CD4-positive, alpha-beta T cell treated with Interferon alpha-2 for 1 hour (primary cell): ENCODE results near the gene CEP170B.
"Not testable (repeated sequence)": the region's sequence is repeated elsewhere in the genome, so short reads cannot be mapped to it uniquely, and the experiment has no call there.

Source experiments
- DNase-seq, 2 donors: peaks; one replicate each; pipeline ENCODE4 v3.0.0-alpha.2; 2020 to 2022

The CEP170B gene

DNA sequence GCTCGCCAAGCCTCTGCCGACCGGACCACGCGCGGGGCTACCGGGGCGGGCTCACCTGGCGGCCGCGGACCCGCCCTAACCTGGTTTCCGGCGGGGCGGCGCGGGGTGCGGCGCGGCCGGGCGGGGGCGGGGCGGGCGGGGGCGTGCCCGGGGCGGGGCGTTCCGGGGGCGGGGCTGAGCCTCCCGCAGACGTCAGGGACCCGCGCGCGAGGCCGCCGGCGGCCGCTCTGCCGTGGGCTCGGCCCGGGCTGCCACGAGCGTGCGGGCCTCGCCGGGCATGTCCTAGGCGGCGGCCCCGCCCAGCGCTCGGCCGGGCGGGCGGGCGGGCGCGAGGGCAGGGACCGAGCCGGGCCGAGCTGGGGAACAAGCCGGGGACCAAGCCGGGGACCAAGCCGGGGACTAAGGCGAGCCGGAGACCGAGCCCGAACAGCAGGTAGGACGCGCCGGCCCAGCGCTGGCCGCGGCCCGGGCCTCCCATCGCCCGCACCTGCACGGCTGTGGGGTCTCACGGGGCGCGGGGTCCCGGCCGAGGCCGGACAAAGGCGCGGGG, at the start of gene CEP170B:
TSS of gene CEP170B (plus strand) at position 188 of the 550 bp plus-strand sequence. CDS start 3,183 bp downstream, outside the sequence.
- DNase-seq, result peak; percentile 16 to 68

DNA sequence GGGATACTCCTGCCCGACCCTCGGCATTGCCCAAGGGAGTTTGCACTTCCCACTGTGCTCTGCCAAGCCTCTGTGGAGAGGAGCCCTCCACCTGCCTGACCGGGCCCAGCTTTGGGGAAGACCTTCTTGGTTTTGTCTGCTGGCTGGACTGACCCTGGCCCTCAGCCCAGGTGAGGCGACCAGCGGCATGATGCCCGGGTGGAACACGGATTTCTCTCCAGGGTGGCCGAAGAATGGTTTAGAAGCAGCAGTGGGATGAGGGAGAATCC, 48.5 kb upstream of the CEP170B start:
- DNase-seq, result no peak

DNA sequence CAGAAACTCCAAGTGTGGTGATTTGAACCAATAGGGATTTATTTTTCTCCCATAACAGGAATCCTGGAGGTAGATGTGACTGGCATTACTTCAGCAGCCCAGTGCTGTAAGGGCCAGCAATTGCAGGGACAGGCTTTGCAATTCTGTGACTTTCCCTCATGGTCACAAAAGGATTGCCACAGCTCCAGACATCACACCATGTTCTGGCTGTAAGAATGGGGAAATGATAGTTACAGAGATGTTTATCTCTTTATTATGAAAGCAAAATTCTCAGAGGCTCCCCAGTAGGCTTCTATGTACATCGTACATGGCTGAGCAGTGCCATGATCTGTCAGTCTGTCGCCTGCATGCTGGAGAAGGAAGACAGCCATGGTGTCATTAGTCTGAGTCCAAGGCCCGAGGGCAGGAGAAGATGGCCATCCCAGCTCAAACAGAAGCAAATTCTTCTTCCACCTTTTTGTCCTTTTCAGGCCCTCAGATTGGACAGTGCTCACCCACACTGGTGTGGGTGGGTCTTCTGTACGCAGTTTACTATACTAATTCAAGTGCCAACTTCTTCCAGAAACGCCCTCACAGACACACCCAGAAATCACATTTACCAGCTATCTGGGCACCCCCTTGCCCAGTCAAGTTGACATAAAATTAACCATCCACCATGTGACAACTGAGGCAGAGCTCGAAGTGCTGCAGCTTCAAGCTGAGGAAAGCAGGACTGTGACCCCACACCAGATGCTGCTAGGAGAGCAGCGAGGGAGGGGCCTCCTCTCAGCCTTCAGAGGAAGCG, 46.9 kb upstream of the CEP170B start:
- DNase-seq, result no peak

DNA sequence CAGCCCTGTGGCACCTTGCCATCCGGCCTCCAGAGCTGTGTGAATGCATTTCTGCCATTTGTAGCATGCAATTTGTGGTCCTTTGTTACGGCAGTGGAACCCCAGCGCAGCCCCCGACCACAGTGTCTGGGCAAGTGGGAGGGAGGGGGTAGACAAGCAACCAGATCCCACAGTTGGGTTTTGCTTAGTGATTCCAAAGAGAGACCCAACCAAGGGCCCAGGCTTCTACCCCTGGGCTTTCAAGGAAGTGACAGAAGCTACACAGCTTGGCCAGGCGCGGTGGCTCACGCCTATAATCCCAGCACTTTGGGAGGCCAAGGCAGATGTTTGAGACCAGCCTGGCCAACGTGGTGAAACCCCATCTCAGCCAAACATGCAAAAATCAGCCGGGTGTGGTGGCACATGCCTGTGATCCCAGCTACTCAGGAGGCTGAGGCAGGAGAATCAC, 46.3 kb upstream of the CEP170B start:
- DNase-seq, result no peak

DNA sequence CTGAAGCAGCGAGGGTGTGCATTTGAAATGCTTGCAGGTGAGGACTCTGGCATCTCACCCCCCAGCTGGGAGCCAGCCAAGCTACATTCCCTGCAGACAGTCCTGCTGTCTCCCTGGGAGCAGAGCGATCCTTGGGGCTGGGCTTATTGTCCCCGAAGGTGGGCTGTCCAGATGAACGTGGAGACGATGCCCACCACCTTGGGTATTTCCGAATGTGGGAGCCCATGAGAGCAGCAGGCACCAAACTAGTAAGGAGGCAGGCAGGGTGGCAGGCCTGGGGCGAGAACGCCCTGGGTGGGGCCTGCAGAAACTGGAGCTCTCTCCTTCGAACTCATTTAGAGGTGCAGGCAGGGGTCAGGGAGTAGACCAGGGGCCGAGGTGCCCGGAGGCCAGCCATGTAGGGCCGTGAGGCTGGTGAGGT, 45.7 kb upstream of the CEP170B start:
- DNase-seq, result no peak

DNA sequence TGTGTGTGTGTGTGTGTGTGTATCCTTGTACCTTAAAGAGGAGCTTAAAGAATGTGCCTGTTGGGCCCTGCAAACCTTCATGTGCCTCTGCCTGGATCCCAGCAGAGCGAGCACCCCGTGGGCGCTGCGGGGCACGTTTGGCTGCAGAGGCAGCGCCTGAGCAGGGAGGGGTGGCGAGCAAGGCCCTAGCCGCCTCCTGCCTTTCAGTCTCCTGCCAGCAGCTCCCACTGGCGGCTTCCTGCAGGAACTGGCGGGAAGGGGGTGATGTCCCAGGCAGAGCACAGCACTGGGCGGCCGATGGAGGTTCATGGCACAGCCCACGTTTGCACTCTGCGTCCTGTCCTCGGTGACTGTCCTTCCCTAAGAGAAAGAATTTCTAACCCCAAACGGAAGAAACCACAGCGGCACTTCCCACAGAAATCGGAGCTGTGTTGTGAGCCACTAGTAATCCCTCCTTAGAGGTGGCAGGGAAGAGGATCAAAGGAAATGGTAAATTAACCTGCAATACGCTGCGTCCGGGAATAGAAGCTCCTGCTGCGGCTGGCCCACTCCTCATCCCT, 44.3 kb upstream of the CEP170B start:
- DNase-seq, result no peak

DNA sequence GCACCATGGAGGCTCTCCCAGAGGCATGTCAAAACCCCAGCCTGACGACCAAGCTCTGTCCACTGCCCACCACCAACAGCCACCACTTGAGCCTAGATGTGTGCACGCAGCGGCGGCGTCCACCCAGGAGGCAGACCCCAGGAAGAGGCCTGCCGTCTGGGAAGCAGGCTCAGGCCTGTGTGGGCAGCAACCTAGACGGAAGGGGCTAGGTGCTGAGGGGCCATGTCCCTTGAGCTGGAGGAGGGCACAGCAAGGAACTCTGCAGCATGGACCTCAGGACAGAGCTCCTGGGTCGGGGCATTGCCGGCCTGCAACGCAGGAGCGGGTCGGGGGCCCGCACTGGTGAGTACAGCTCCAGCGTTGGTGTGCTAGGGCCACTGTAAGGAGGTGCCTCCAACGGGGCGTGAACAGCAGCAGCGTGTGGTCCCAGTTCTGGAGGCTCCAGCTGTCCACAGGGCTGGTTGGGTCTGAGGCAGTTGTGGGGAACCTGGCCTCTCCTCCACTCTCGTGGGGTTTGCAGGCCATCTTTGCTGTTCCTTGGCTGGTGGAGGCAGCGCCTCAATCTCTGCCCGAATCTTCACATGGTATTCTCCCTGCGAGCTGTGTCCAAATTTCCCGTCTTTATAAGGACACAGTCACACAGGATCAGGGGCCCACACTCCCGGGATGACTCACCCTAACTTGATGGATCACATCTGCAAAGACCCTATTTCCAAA, 43.7 kb upstream of the CEP170B start:
- DNase-seq, result no peak

DNA sequence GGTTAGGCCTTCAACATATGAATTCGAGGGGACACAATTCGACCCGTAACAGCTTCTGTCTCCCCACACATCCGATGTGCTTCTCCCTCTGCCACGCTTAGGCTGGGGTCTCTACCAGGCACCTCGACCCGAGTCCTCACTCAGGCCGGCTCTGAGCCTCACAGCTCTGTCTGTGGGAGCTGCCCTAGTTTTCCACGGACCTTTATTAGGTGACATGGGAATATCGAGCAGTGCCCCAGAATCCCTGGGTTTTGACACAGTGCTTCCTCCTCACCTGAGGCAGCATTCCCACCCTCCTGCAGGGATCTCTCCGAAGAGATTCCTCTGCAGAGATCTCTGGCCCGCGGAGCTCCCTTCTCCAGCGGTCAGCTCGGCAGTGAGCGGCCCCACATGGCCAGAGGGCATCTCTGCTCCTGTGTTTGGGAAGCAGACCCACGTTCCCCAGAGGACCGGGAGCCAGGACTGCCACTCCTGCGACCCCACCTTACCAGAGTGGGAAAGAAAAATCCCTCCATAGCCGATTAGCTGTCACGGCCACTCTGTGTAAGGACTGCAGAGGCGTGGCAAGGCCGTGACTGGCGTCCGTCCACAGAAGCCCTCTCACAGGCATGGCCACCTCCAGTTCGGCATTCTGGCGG, 43.0 kb upstream of the CEP170B start:
- DNase-seq, result no peak

DNA sequence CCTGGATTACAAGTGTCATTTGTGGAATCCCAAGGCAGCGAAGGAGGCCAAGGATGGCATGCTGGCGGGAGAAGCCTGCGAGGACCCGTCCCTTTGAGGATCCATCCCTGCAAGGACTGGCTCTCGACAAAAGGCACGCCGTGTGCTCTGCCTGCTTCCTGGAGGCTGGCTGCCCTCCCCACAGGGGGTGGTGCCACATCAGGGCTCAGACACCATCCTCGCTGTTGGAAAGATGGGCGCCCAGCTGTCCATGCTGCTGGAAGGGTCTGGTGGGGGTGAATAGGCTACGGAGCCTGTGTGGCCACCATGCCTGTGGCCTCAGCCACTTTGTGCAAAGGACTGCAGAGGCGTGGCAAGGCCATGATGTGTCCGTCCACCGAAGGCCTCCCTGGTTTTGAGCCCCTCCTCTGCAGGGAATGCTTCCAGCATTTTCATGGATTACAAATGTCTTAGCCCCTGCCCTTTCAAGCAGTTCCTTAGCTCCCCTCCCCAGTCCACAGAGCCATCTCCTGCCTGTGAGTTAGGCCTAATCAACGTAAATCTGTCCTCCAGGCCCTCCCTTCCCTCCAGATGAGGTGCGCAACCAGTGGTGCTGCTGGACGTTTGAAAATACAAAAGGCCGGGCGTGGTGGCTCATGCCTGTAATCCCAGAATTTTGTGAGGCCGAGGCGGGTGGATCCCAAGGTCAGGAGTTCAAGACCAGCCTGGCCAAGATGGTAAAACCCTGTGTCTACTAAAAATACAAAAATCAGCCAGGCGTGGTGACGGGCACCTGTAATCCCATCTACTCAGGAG, 42.0 kb upstream of the CEP170B start:
- no peak for DNase-seq

DNA sequence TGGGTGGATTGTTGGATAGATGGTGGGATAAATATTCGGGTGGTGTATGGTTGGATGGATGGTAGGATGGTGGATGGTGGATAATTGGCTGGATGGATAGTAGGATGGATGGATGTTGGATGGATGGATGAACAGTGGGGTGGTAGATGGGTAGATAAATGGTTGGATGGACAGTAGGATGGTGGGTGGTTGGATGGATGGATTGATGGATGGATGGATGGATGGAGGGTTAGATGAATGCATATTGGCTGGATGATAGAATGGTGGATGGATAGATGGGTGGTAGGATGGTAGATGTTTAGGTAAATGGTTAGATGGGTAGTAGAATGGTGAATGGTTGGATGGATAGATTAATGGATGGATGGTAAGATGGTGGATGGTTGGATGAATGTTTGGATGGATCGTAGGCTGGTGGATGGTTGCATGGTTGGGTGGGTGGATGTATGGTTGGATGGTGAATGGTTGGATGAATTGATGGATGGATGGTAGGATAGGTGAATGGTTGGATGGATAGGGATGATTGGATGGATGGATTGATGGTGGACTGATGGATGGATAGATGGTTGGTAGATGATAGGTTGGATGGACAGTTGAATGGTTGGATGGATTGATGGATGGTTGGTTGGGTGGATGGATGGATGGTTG, 40.6 kb upstream of the CEP170B start:
- DNase-seq, result no peak

DNA sequence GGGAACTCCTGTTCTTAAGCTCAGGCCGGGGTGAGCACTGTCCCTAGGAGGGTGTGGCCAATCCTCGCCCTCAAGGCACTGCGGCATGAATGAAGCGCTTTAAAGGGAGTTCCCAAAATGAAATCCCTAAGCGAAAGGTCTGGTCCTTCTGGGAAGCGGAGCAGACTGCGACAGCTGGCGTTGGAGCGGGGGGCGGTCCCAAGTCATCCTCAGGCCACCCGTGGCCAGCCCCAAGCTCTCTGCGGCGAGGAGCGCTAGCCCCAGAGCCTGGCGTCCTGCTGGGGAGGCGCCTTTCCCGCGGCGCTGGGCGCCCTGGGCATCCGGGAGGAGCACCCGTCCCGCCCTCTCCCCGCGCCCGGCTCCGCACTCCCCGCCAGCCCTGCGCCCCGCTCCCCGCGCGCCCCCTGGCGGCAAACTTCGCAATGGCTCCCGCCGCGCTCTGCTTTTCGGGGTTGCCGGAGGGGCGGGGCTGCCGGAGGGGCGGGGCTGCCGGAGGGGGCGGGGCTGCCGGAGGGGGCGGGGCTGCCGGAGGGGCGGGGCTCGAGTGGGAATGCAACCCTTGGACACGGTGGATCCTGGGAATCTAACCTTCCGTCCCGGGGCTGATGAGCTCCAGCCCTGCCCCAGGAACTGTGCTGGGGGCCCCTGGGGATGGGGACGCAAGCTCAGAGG, 38.7 kb upstream of the CEP170B start:
- DNase-seq, result peak; percentile 87 to 93

DNA sequence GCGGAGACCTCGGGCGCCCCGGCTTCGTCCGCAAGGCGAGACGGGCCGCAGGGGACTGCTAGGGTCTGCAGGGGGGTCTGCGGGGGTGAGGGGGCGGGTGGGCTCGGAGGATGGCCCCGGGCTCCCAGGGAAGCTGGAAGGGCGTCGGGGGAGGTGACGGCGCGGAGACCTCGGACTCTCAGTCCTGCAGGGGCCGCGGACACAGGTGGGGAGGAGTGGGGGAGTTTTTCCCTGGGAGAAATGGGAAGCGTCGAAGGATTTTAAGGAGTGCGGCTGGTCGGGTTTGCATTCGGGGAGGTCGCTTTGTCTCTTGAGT, 38.2 kb upstream of the CEP170B start:
- DNase-seq, result no peak

DNA sequence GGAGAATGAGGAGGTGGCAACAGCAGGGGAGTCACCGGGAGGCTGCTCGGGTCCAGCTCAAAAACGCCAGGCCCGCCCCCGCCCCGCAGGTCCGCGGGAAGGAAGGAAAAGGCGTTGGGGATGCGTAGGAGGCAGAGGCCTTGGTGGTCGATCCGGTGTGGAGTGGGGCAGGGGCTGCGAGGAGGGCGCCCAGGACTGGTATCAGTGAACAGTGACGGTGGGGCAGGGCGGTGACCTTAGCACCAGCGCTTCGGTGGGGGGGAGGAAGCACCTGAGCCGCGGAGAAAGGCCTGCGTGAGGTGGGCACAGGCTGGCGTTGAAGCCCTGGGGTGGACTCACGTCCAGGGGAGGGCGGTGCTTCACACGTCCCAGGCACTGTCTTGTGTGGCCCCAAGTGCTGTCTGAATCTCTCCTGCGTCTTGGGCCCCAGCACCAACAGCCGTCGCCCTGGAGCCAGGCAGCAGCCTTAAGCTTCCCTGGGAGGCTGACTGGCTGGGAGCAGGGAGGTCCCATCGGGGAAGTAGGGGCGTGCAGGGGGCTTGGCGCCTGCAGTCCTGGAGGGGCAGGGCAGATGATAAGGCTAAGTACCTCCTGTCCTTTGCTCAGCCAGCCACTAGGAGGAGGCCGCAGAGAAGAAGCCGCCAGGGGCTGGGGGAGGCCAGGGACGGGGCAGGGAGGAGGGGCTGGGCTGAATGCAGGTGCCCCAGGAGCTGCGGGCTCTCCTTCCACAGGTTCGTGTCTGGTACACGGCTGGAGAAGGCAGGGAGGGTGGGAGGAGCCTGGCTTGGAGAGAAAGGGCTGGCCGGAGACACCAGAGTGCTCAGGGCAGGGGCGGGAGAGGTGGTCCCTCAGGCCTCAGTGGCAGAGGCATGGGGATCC, 37.7 kb upstream of the CEP170B start:
- DNase-seq, result peak; percentile 63 to 73

DNA sequence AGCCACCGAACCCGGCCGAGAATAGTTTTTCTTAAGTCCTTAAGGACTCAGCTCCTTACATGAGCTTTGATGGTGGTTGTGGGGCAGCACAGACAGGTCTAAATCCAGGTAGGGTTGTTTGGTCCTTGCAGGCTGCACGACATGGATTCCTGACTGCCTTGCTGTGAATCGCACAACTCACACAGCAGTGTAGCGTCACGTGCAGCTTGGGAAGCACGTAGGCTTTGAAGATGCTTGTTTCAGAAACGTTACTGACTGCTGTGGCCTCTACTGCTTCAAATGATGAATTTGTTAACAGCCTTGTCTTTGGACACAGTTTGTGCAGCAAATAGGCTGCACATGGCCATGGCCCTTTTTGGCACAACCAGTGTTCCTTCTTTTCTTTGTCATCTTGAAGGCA, 34.3 kb upstream of the CEP170B start:
- DNase-seq, result no peak

DNA sequence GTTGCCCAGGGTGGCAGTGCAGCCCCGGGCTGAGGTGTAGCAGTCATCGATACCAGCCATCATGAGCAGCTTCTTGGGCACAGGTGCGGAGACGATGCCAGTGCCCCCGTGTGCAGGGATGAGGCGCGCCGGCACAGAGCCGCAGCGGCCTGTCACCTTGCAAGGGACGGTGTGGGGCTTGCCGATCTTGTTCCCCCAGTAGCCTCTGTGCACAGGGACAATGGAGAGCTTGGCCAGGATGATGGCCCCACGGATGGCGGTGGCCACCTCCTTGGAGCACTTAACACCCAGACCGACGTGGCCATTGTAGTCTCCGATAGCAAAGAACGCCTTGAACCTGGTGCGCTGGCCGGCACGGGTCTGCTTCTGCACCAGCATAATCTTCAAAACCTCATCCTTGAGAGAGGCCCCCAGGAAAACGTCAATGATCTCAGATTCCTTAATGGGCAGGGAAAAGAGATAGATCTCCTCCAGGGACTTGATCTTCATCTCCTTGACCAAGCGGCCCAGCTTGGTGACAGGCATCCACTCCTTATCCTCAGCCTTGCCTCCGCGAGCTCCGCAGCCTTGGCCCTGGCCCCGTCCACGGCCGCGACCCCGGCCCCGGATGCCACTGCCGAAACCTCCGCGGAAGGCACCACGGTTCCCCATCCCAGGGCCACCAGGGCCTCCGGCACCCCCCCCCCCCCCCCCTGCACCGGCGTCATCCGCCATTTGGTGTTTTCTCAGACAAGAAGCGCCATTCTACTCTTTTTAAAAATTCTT, 28.7 kb upstream of the CEP170B start:
- not testable (repeated sequence) for DNase-seq

DNA sequence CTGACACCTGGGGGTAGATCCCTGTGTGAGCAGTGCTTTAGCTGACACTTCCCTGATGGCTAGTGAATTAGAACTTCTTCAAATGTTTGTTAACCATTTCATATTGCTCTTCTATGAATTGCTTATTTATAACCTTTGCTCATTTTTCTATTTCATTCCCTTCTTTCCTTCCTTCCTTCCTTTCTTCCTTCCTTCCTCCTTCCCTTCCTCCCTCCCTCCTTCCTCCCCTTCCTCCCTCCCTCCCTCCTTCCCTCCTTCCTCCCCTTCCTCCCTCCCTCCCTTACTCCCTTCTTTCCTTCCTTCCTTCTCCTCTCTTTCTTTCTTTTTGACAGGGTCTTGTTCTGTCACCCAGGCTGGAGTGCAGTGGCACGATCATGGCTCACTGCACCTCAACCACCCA, 23.3 kb upstream of the CEP170B start:
- no peak for DNase-seq

DNA sequence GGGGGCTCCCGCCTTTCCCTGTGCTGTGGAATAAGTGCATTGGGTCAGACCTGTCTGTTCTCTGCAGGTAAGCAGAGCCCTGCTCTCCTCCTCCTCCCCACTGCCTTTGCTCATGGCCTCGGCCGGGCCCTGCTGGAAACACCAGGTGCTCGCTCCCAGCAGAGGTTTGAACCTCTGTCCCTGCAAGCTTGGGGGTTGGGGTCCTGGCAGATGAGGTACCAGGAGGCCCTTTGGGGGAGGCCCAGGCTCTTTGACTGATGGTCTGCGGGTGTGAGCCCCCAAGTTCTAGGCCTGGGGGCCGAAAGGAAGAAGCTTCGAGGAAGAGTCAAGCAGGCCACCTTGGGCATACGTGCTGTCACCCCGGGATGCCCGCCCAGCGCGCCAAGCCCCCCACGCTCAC, 22.1 kb upstream of the CEP170B start:
- no peak for DNase-seq

DNA sequence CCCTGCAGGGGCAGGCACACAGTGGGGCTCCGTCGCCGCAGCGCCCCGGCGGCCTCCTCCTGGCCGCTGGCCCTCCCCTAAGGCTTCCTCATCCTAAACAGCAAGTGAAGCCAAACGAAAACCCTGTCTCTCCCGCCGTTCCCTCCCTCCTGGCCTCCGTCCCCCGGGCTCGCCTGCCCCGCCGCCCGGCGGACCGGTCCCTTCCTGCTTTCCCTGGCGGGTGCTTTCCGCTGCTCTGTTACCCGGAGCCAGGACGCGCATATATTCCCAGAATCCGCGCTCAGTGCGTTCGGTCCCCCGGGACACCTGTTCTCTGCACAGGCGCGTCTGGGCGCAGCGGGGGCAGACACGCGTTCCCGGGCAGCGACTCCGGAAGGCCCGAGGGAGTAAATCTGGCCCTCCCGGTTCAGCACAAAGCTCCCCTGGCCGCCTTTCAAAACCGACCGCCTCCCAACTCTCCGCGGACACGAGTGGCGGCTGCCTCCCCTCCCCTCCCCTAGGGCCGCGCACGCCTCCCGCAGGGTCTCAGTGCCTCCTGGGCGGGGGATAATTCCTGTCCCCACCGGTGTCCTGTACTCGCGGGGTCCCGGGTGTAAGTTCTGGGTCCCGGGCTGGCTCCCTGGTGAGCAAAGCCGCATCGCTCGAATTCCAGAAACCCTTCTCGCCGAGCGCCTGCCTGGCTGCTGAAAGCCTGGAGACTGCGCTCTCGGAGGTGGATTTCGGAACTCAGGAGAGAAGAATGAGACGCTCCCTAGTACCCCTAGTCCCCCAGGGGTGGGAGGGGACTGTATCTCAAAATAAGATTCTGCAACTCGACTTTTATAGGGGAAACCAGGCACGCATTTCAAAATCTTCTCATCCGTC, 21.4 kb upstream of the CEP170B start:
- DNase-seq, result no peak
